Measurements from ENCODE around the gene LYST. TPM values are rescaled to one million over a fixed set of nuclear protein-coding genes. Genes with fewer than 3 reads are reported as not detected.

The LYST gene
- total RNA-seq, 1 donor from 2014 or later: 16.4 TPM

- no peak for TF ChIP-seq CTCF (IDR thresholded peaks at IDR 0.05)
- no peak overlapping the region for H3K27ac Mint-ChIP-seq (ENCODE audit: unreplicated experiment)
- no peaks in the 10 kb centered on the region for H3K27me3 Mint-ChIP-seq (ENCODE audit: low read depth)
- H3K4me1 Mint-ChIP-seq (ENCODE audit: low read depth): peaks cover 28% of the 10 kb centered on the region
- H3K9me3 Mint-ChIP-seq (ENCODE audit: low read depth): no peaks in the 10 kb centered on the region
- H3K4me3 Mint-ChIP-seq (ENCODE audit: unreplicated experiment): no peak overlapping the region
- H3K36me3 Mint-ChIP-seq (ENCODE audit: low read depth): no peaks in the 10 kb centered on the region
- DNase-seq (ENCODE audit: low spot score): no peak
These were observed 4.8 kb downstream of the LYST start for GRCh38 chr1:235861857-235862256.

GRCh38 chr1:235860829-235861228 lies 5.9 kb downstream of the LYST start:
- H3K27me3 Mint-ChIP-seq (ENCODE audit: low read depth): no peaks in the 10 kb centered on the region
- no peak overlapping the region for H3K27ac Mint-ChIP-seq (ENCODE audit: unreplicated experiment)
- no peak overlapping the region for H3K4me3 Mint-ChIP-seq (ENCODE audit: unreplicated experiment)

GRCh38 chr1:235859789-235860188 lies 6.9 kb downstream of the LYST start:
- peaks cover 32% of the 10 kb centered on the region for H3K4me1 Mint-ChIP-seq (ENCODE audit: low read depth)
- H3K9me3 Mint-ChIP-seq (ENCODE audit: low read depth): no peaks in the 10 kb centered on the region
- no peaks in the 10 kb centered on the region for H3K27me3 Mint-ChIP-seq (ENCODE audit: low read depth)
- TF ChIP-seq CTCF (IDR thresholded peaks at IDR 0.05): no peak
- DNase-seq (ENCODE audit: low spot score): no peak
- no peaks in the 10 kb centered on the region for H3K36me3 Mint-ChIP-seq (ENCODE audit: low read depth)
- H3K27ac Mint-ChIP-seq (ENCODE audit: unreplicated experiment): no peak overlapping the region
- H3K4me3 Mint-ChIP-seq (ENCODE audit: unreplicated experiment): no peak overlapping the region

More at GRCh38 chr1:235860829-235861228, 5.9 kb downstream of the LYST start:
- Mint-ChIP-seq H3K4me1 (ENCODE audit: low read depth) (peaks cover 36% of the 10 kb centered on the region), H3K36me3 (ENCODE audit: low read depth) (no peaks in the 10 kb centered on the region), H3K9me3 (ENCODE audit: low read depth) (no peaks in the 10 kb centered on the region)
- no peak for TF ChIP-seq CTCF (IDR thresholded peaks at IDR 0.05)
- no peak for DNase-seq (ENCODE audit: low spot score)

GRCh38 chr1:235858766-235859165 lies 7.9 kb downstream of the LYST start:
- DNase-seq (ENCODE audit: low spot score): no peak
- Mint-ChIP-seq H3K36me3 (ENCODE audit: low read depth) (no peaks in the 10 kb centered on the region), H3K9me3 (ENCODE audit: low read depth) (no peaks in the 10 kb centered on the region), H3K4me3 (ENCODE audit: unreplicated experiment) (no peak overlapping the region), H3K4me1 (ENCODE audit: low read depth) (peaks cover 30% of the 10 kb centered on the region), H3K27me3 (ENCODE audit: low read depth) (no peaks in the 10 kb centered on the region), H3K27ac (ENCODE audit: unreplicated experiment) (no peak overlapping the region)
- no peak for TF ChIP-seq CTCF (IDR thresholded peaks at IDR 0.05)

- DNase-seq (ENCODE audit: low spot score): no peak
- TF ChIP-seq CTCF (IDR thresholded peaks at IDR 0.05): no peak
- Mint-ChIP-seq H3K9me3 (ENCODE audit: low read depth) (no peaks in the 10 kb centered on the region), H3K4me1 (ENCODE audit: low read depth) (peaks cover 34% of the 10 kb centered on the region), H3K27ac (ENCODE audit: unreplicated experiment) (no peak overlapping the region), H3K4me3 (ENCODE audit: unreplicated experiment) (no peak overlapping the region), H3K27me3 (ENCODE audit: low read depth) (no peaks in the 10 kb centered on the region), H3K36me3 (ENCODE audit: low read depth) (no peaks in the 10 kb centered on the region)
These were observed 8.9 kb downstream of the LYST start for GRCh38 chr1:235857756-235858155.
